Hepatocyte (in vitro differentiated cells): Measurements from ENCODE around the gene AREL1. TPM values are rescaled to one million over a fixed set of nuclear protein-coding genes. Genes with fewer than 3 reads are reported as not detected.

Experiments used
- DNase-seq: peaks from one replicate; pipeline ENCODE4 v3.0.0-alpha.2; 2016; ENCODE audit warnings: low spot score
- H2AFZ ChIP-seq: fragments of 200-600 bp; sonication (generic); 2 replicates; pipeline ENCODE4 v1.6.0; 2016; ENCODE audit warnings: antibody characterized with exemption, mild to moderate bottlenecking
- H3K27ac ChIP-seq: fragments of 200-600 bp; sonication (generic); 2 replicates; pipeline ENCODE4 v1.5.1; 2016; ENCODE audit warnings: mild to moderate bottlenecking
- H3K27me3 ChIP-seq: fragments of 200-600 bp; sonication (generic); 2 replicates; pipeline ENCODE4 v1.6.1; 2016
- H3K36me3 ChIP-seq: fragments of 200-600 bp; sonication (generic); replicated peaks from 2 replicates; pipeline ENCODE4 v1.5.1; 2016; ENCODE audit warnings: low read depth; ENCODE audit not compliant: insufficient read depth
- H3K4me1 ChIP-seq: fragments of 200-600 bp; sonication (generic); 2 replicates; pipeline ENCODE4 v1.5.1; 2016; ENCODE audit warnings: mild to moderate bottlenecking, moderate library complexity; ENCODE audit not compliant: insufficient read depth
- H3K4me2 ChIP-seq: fragments of 200-600 bp; sonication (generic); 2 replicates; pipeline ENCODE4 v1.6.0; 2016
- H3K4me3 ChIP-seq: fragments of 200-600 bp; sonication (generic); 2 replicates; pipeline ENCODE4 v1.5.1; 2016; ENCODE audit warnings: mild to moderate bottlenecking
- H3K79me2 ChIP-seq: fragments of 200-600 bp; sonication (generic); 2 replicates; pipeline ENCODE4 v1.6.0; 2017; ENCODE audit warnings: mild to moderate bottlenecking
- H3K9me2 ChIP-seq: fragments of 200-600 bp; sonication (generic); replicated peaks from 2 replicates; pipeline ENCODE4 v1.6.0; 2017; ENCODE audit warnings: mild to moderate bottlenecking; ENCODE audit not compliant: insufficient read depth
- H3K9me3 ChIP-seq: fragments of 200-600 bp; sonication (generic); 2 replicates; pipeline ENCODE4 v1.5.1; 2016; ENCODE audit warnings: low read depth, mild to moderate bottlenecking
- H4K20me1 ChIP-seq: fragments of 200-600 bp; sonication (generic); 2 replicates; pipeline ENCODE4 v1.6.0; 2016; ENCODE audit warnings: mild to moderate bottlenecking; ENCODE audit not compliant: insufficient read depth, poor library complexity, severe bottlenecking
- CTCF ChIP-seq: fragments of 200-600 bp; sonication (generic); IDR thresholded peaks from 2 replicates; pipeline ENCODE4 v1.5.1; 2016; ENCODE audit warnings: antibody characterized with exemption, mild to moderate bottlenecking; ENCODE audit not compliant: poor library complexity
- EZH2 ChIP-seq: fragments of 200-600 bp; sonication (generic); IDR thresholded peaks from 2 replicates; pipeline ENCODE4 v1.6.1; 2016; ENCODE audit warnings: antibody characterized with exemption, mild to moderate bottlenecking, borderline replicate concordance
- EZH2phosphoT487 ChIP-seq: fragments of 200-600 bp; sonication (generic); IDR thresholded peaks from one replicate; pipeline ENCODE4 v1.6.1; 2018; ENCODE audit warnings: antibody characterized with exemption, mild to moderate bottlenecking, low read depth, moderate library complexity; ENCODE audit not compliant: unreplicated experiment, severe bottlenecking
- WGBS: methylation state at CpG from one replicate; pipeline ENCODE4 v1.1.6; 2016; ENCODE audit warnings: low lambda C conversion rate; ENCODE audit errors: missing lambda C conversion rate; 5-methylcytosine and 5-hydroxymethylcytosine counted together
- polyA plus RNA-seq: library from polyadenylated mRNA; unstranded; fragments of >200 nt; fragmentation: Nextera tagmentation; extraction: Ambion mirVana; gene quantifications from 2 replicates; pipeline ENCODE4 v1.2.1, GENCODE V29; 2016
- total RNA-seq: library from RNA; depleted of rRNA; stranded (reverse); fragments of >200 nt; gene quantifications from 2 replicates; pipeline ENCODE4 v1.2.3, GENCODE V29; 2014

AREL1 gene
- total and polyA plus RNA-seq, 2 experiments from 2014 or later: 11.4 to 31.7 TPM

- H3K4me2 ChIP-seq: no peak overlapping the region
- no peaks in the 10 kb centered on the region for H3K9me2 ChIP-seq
- no peaks in the 10 kb centered on the region for H3K4me1 ChIP-seq
- H3K79me2 ChIP-seq: no peaks in the 10 kb centered on the region
- H2AFZ ChIP-seq: no peak overlapping the region
- TF ChIP-seq EZH2 (no peak), CTCF (no peak)
- H3K27ac ChIP-seq: no peak overlapping the region
- no peaks in the 10 kb centered on the region for H4K20me1 ChIP-seq
- no peaks in the 10 kb centered on the region for H3K9me3 ChIP-seq
- H3K27me3 ChIP-seq: no peaks in the 10 kb centered on the region
- DNase-seq: no peak
- no peak overlapping the region for H3K4me3 ChIP-seq
- H3K36me3 ChIP-seq: no peaks in the 10 kb centered on the region
Observed at GRCh38 chr14:74720526-74720925, 7.6 kb upstream of the AREL1 start.

- WGBS: 34% methylated on average over 6 of the region's 6 CpGs
- peaks cover 6% of the 10 kb centered on the region for H3K4me1 ChIP-seq
Observed at GRCh38 chr14:74713395-74713735, 485 bp upstream of the AREL1 start.

GRCh38 chr14:74711651-74712050 lies 1.2 kb downstream of the AREL1 start:
- Histone ChIP-seq H3K4me1 (peaks cover 6% of the 10 kb centered on the region), H3K9me2 (no peaks in the 10 kb centered on the region), H3K36me3 (no peaks in the 10 kb centered on the region), H3K79me2 (peaks cover 75% of the 10 kb centered on the region), H3K27me3 (no peaks in the 10 kb centered on the region), H2AFZ (no peak overlapping the region), H3K4me2 (peak overlapping the region; percentile 92), H3K4me3 (peak overlapping the region; percentile 87), H3K9me3 (no peaks in the 10 kb centered on the region), H4K20me1 (peaks cover 3% of the 10 kb centered on the region), H3K27ac (no peak overlapping the region)
- DNase-seq: no peak
- 72% methylated on average over 5 of the region's 5 CpGs for WGBS
- TF ChIP-seq EZH2phosphoT487: no peak
- no peak for TF ChIP-seq EZH2
- no peak for TF ChIP-seq CTCF

More at GRCh38 chr14:74713395-74713735, 485 bp upstream of the AREL1 start:
- H4K20me1 ChIP-seq: peaks cover 3% of the 10 kb centered on the region
- H3K27me3 ChIP-seq: no peaks in the 10 kb centered on the region
- H3K4me2 ChIP-seq: peak overlapping the region; percentile 87
- H3K36me3 ChIP-seq: no peaks in the 10 kb centered on the region
- no peaks in the 10 kb centered on the region for H3K9me2 ChIP-seq
- H3K4me3 ChIP-seq: peak overlapping the region; percentile 87
- peak overlapping the region; percentile 77 for H3K27ac ChIP-seq
- H3K9me3 ChIP-seq: no peaks in the 10 kb centered on the region
- TF ChIP-seq EZH2 (no peak), CTCF (no peak), EZH2phosphoT487 (no peak)
- peaks cover 60% of the 10 kb centered on the region for H3K79me2 ChIP-seq
- no peak for DNase-seq
- peak overlapping the region; percentile 88 for H2AFZ ChIP-seq

- Histone ChIP-seq H3K79me2 (peaks cover 87% of the 10 kb centered on the region), H4K20me1 (peaks cover 3% of the 10 kb centered on the region), H3K27me3 (no peaks in the 10 kb centered on the region), H3K27ac (no peak overlapping the region), H2AFZ (no peak overlapping the region), H3K4me1 (peaks cover 6% of the 10 kb centered on the region), H3K4me3 (no peak overlapping the region), H3K9me3 (no peaks in the 10 kb centered on the region), H3K9me2 (no peaks in the 10 kb centered on the region), H3K4me2 (no peak overlapping the region), H3K36me3 (no peaks in the 10 kb centered on the region)
- TF ChIP-seq CTCF: no peak
- no peak for TF ChIP-seq EZH2
- TF ChIP-seq EZH2phosphoT487: no peak
- DNase-seq: no peak
- WGBS: 83% methylated on average over 1 of the region's 1 CpG
Observed at GRCh38 chr14:74710480-74710879, 2.4 kb downstream of the AREL1 start.
